ENCODE results near the gene LRTM2. TPM values are rescaled to one million over a fixed set of nuclear protein-coding genes. Genes with fewer than 3 reads are reported as not detected.

LRTM2 gene
- total RNA-seq, 6 experiments from 2014 or later = not detected

DNA sequence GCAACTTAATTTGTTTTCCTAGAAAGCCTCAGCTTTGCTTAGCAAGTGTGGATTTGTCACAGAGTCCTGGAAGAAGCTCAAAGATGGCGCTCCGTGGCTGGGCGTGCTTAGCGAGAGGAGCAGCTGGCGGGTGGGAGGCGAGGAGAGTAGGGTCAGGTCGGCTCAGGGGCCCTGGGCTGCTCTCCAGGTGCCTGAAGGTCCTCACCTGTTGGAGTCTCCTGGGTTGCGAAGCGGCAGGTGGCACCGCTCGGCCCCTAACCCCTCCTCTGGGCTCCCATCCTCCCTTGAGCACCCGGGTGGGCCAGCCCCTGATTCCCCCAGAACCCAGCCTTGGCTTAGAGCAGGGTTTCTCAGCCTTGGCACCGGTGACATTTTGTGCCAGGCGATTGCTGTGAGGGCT is 25.1 kb downstream of the LRTM2 start:
- Mint-ChIP-seq H3K4me1 (ENCODE audit: low read depth) (no peaks in the 10 kb centered on the region), H3K27ac (no peak overlapping the region), H3K27me3 (ENCODE audit: insufficient read depth) (peaks cover 48% of the 10 kb centered on the region), H3K36me3 (ENCODE audit: low read depth) (no peaks in the 10 kb centered on the region), H3K4me3 (no peak overlapping the region), H3K9me3 (no peaks in the 10 kb centered on the region)
- DNase-seq = no peak
- TF ChIP-seq, protein P1, sequence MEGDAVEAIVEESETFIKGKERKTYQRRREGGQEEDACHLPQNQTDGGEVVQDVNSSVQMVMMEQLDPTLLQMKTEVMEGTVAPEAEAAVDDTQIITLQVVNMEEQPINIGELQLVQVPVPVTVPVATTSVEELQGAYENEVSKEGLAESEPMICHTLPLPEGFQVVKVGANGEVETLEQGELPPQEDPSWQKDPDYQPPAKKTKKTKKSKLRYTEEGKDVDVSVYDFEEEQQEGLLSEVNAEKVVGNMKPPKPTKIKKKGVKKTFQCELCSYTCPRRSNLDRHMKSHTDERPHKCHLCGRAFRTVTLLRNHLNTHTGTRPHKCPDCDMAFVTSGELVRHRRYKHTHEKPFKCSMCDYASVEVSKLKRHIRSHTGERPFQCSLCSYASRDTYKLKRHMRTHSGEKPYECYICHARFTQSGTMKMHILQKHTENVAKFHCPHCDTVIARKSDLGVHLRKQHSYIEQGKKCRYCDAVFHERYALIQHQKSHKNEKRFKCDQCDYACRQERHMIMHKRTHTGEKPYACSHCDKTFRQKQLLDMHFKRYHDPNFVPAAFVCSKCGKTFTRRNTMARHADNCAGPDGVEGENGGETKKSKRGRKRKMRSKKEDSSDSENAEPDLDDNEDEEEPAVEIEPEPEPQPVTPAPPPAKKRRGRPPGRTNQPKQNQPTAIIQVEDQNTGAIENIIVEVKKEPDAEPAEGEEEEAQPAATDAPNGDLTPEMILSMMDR (IDR thresholded peaks at IDR 0.05) = no peak

DNA sequence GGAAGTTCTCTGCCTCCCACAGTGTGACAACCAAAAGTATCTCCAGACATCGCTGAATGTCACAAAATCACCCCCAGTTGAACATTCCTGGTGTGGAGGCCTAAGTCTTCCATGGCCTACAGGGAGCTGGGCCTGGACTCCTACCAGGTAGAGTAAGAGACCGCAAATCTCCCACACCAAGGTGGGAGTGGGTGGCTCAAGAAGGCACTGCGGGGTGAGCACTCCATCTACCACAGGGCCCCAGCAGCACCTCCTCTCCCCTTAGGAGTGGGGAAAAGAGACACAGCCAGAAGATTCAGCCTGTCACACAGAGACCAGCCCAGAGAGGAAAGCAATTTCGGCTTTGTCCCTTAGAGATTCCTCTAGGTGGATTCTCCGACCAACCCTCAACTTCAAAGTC is 25.5 kb downstream of the LRTM2 start:
- peaks cover 1% of the 10 kb centered on the region; the same call in 1 of the 2 replicates for H3K4me1 Mint-ChIP-seq (ENCODE audit: low read depth)
- H3K27me3 Mint-ChIP-seq (ENCODE audit: insufficient read depth) = peaks cover 44% of the 10 kb centered on the region
- no peak overlapping the region for H3K4me3 Mint-ChIP-seq
- H3K9me3 Mint-ChIP-seq = no peaks in the 10 kb centered on the region
- no peak for DNase-seq
- TF ChIP-seq, protein P1 (IDR thresholded peaks at IDR 0.05) = no peak
- H3K36me3 Mint-ChIP-seq (ENCODE audit: low read depth) = no peaks in the 10 kb centered on the region
- no peak overlapping the region for H3K27ac Mint-ChIP-seq

DNA sequence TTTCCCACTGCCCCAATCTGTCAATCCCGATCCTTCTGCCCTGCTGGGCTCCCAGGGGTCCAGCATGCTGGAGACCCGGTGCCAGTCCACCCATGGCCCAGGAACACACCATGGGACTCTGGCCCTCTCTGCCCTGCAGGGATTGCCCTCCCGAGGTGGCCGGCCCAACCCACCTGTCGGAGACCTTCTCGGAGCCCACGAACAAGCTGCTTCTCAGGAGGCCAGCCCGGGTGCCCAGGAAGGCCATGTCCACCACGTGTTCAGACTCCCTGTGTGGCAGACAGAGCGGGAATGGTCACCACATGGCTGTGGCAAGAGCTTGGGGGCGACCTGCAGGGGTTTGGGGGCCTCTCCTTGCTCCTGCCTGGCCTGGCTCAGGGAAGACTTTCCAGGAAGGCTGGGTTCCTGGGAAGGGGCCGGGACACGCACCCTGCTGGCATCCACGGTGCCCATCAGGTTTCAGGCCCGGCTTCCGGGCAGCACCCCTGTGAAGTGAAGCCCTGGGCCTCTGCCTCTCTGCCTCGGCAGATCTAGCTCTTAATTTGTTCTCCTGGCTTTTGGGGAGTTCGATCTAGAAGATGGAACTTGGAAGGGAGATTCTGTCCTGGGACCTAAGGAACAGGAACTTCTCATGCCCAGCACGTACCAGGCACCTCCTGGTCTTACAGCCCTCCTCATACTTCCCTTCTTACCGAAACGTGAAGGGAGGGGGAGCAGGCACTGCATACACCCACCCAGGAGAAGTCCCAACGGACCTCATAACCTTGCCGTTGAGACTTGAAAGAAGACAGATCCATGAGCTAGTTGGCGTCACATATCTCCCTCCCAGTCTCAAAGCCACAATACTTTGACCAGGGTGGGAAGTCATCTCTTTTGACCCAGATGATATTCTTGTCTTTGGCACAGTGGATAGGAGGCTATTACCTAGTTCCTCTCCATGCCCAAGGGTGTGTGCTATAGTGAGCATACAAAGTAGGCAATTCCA is 26.3 kb downstream of the LRTM2 start:
- Mint-ChIP-seq H3K36me3 (ENCODE audit: low read depth) (no peaks in the 10 kb centered on the region), H3K4me1 (ENCODE audit: low read depth) (peaks cover 9% of the 10 kb centered on the region), H3K27me3 (ENCODE audit: insufficient read depth) (peaks cover 39% of the 10 kb centered on the region), H3K9me3 (no peaks in the 10 kb centered on the region), H3K27ac (no peak overlapping the region), H3K4me3 (no peak overlapping the region)
- TF ChIP-seq, protein P1 (IDR thresholded peaks at IDR 0.05) = no peak
- DNase-seq = no peak

DNA sequence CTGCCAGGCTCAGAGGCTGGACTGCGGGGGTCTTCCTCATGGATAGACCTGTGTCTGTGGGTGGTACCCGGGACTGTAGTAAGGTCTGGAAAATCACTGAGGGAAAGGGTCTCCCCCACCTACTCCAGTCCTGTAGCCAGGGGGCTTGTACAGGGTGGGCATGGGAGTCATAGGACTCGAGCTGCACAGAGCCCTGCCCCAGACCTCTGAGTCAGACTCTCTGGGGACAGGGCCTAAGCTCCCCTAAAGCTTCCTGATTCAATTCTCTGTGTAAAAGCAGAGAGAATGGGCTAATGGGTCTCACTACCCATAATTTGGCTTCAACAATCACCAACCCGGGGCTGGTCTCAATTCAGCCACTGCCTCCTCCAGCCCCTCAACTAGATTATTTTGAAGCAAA is 27.0 kb downstream of the LRTM2 start:
- Mint-ChIP-seq H3K27ac (no peak overlapping the region), H3K4me3 (no peak overlapping the region), H3K4me1 (ENCODE audit: low read depth) (peaks cover 9% of the 10 kb centered on the region), H3K36me3 (ENCODE audit: low read depth) (no peaks in the 10 kb centered on the region), H3K9me3 (no peaks in the 10 kb centered on the region), H3K27me3 (ENCODE audit: insufficient read depth) (peaks cover 41% of the 10 kb centered on the region)
- DNase-seq = no peak
- TF ChIP-seq, protein P1 (IDR thresholded peaks at IDR 0.05) = no peak

DNA sequence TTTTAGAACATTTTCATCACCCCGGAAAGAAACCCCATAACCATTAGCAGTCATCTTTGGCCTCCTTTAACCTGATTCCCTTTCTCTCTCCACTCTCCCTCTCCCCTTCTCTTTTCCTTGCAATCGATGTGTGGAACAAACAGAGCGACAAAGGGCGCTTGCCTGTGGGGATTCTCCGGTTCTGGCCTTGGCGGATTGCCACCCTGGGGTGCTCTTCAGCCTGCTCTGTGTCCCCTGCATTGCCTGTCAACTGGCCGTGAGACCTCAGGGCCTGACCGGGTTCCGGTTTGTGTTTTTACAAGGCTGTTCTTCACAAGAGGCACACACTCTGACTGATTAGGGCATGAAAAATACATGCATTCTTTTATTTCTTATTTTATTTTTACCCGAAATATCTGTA is 27.8 kb downstream of the LRTM2 start:
- H3K27ac Mint-ChIP-seq = no peak overlapping the region
- no peaks in the 10 kb centered on the region for H3K9me3 Mint-ChIP-seq
- TF ChIP-seq, protein P1 (IDR thresholded peaks at IDR 0.05) = no peak
- H3K36me3 Mint-ChIP-seq (ENCODE audit: low read depth) = no peaks in the 10 kb centered on the region
- H3K4me1 Mint-ChIP-seq (ENCODE audit: low read depth) = peaks cover 9% of the 10 kb centered on the region
- DNase-seq = no peak
- no peak overlapping the region for H3K4me3 Mint-ChIP-seq
- H3K27me3 Mint-ChIP-seq (ENCODE audit: insufficient read depth) = peaks cover 37% of the 10 kb centered on the region
